WTC11 (cell line): Measurements from ENCODE around the gene KIF2C. TPM values are rescaled to one million over a fixed set of nuclear protein-coding genes. Genes with fewer than 3 reads are reported as not detected.

Experiments used
- CREM ChIP-seq: sonication (generic); formaldehyde crosslinking; IDR thresholded peaks from 2 replicates; pipeline ENCODE4 v1.8.1; 2022; ENCODE audit warnings: mild to moderate bottlenecking, missing genetic modification reagents, moderate library complexity
- FOXP1 ChIP-seq: sonication (generic); formaldehyde crosslinking; IDR thresholded peaks from 2 replicates; pipeline ENCODE4 v1.8.0; 2022; ENCODE audit warnings: missing genetic modification reagents, mild to moderate bottlenecking, moderate library complexity, borderline replicate concordance
- GABPB1 ChIP-seq: sonication (generic); formaldehyde crosslinking; IDR thresholded peaks from 2 replicates; pipeline ENCODE4 v1.8.1; 2023; ENCODE audit warnings: mild to moderate bottlenecking, missing genetic modification reagents
- GRHL2 ChIP-seq: fragments of 250-450 bp; sonication (Bioruptor Pico); IDR thresholded peaks from 2 replicates; pipeline ENCODE4 v1.8.0; 2022; ENCODE audit warnings: mild to moderate bottlenecking, moderate library complexity; ENCODE audit not compliant: insufficient replicate concordance, severe bottlenecking
- HMGXB4 ChIP-seq: sonication (generic); formaldehyde crosslinking; IDR thresholded peaks from 2 replicates; pipeline ENCODE4 v1.8.1; 2023; ENCODE audit warnings: mild to moderate bottlenecking, moderate library complexity, missing genetic modification reagents
- IRF1 ChIP-seq: sonication (generic); formaldehyde crosslinking; IDR thresholded peaks from 2 replicates; pipeline ENCODE4 v1.8.0; 2023; ENCODE audit warnings: missing genetic modification reagents
- NR3C1 ChIP-seq: sonication (generic); formaldehyde crosslinking; conservative IDR thresholded peaks from 2 replicates; pipeline ENCODE4 v1.8.1; 2023; ENCODE audit warnings: low read depth, mild to moderate bottlenecking, missing genetic modification reagents
- RELA ChIP-seq: sonication (generic); formaldehyde crosslinking; IDR thresholded peaks from 2 replicates; pipeline ENCODE4 v1.8.1; 2022; ENCODE audit warnings: missing genetic modification reagents, mild to moderate bottlenecking, borderline replicate concordance
- SOX15 ChIP-seq: fragments of 250-450 bp; sonication (Bioruptor Pico); IDR thresholded peaks from 2 replicates; pipeline ENCODE4 v1.9.0; 2021; ENCODE audit warnings: mild to moderate bottlenecking
- SP1 ChIP-seq: sonication (generic); formaldehyde crosslinking; conservative IDR thresholded peaks from 2 replicates; pipeline ENCODE4 v1.8.1; 2022; ENCODE audit warnings: missing genetic modification reagents
- STAT6 ChIP-seq: sonication (generic); formaldehyde crosslinking; conservative IDR thresholded peaks from 2 replicates; pipeline ENCODE4 v1.8.1; 2023; ENCODE audit warnings: mild to moderate bottlenecking, low read depth, missing genetic modification reagents, moderate library complexity
- ZNF219 ChIP-seq: sonication (generic); formaldehyde crosslinking; IDR thresholded peaks from 2 replicates; pipeline ENCODE4 v1.8.0; 2023; ENCODE audit warnings: missing genetic modification reagents, mild to moderate bottlenecking, borderline replicate concordance
- ZNF396 ChIP-seq: fragments of 250-450 bp; sonication (Bioruptor Pico); IDR thresholded peaks from 2 replicates; pipeline ENCODE4 v1.8.0; 2021; ENCODE audit warnings: mild to moderate bottlenecking, moderate library complexity, borderline replicate concordance
- ZNF512 ChIP-seq: sonication (generic); formaldehyde crosslinking; IDR thresholded peaks from 2 replicates; pipeline ENCODE4 v1.8.1; 2022; ENCODE audit warnings: missing genetic modification reagents, borderline replicate concordance
- ZSCAN18 ChIP-seq: fragments of 250-450 bp; sonication (Bioruptor Pico); IDR thresholded peaks from 2 replicates; pipeline ENCODE4 v2.1.2; 2022; ENCODE audit warnings: mild to moderate bottlenecking, moderate library complexity
- total RNA-seq: library from RNA; stranded (reverse); gene quantifications from 3 replicates; pipeline ENCODE4 v1.2.3, GENCODE V29; 2021
- TF ChIP-seq, protein P1 (sequence below): fragments of 250-450 bp; sonication (Bioruptor Pico); IDR thresholded peaks from 2 replicates; pipeline ENCODE4 v1.8.0; 2021; ENCODE audit warnings: mild to moderate bottlenecking
- TF ChIP-seq, protein P2 (sequence below): sonication (generic); formaldehyde crosslinking; IDR thresholded peaks from 2 replicates; pipeline ENCODE4 v1.8.1; 2022; ENCODE audit warnings: low read depth, missing genetic modification reagents, borderline replicate concordance
- TF ChIP-seq, protein P3 (sequence below): sonication (generic); formaldehyde crosslinking; IDR thresholded peaks from 2 replicates; pipeline ENCODE4 v1.8.0; 2022; ENCODE audit warnings: mild to moderate bottlenecking, missing genetic modification reagents
- TF ChIP-seq, protein P4 (sequence below): sonication (generic); formaldehyde crosslinking; IDR thresholded peaks from 2 replicates; pipeline ENCODE4 v1.8.1; 2023; ENCODE audit warnings: mild to moderate bottlenecking, missing genetic modification reagents, moderate library complexity
- TF ChIP-seq, protein P5 (sequence below): fragments of 250-450 bp; sonication (Bioruptor Pico); IDR thresholded peaks from 2 replicates; pipeline ENCODE4 v1.9.0; 2021; ENCODE audit warnings: mild to moderate bottlenecking
- TF ChIP-seq, protein P6 (sequence below): sonication (generic); formaldehyde crosslinking; IDR thresholded peaks from 2 replicates; pipeline ENCODE4 v1.8.1; 2022; ENCODE audit warnings: low read depth, mild to moderate bottlenecking, moderate library complexity, missing genetic modification reagents, borderline replicate concordance

The KIF2C gene
- total RNA-seq, 1 experiment from 2014 or later = 93.8 TPM

GRCh38 chr1:44730741-44731512 lies 8.7 kb upstream of the KIF2C start, which contains the start of gene RNU5D-1 (continued):
- TF ChIP-seq STAT6 (CRISPR knock-in tag) (no peak), RELA (CRISPR knock-in tag) (no peak), FOXP1 (no peak), CREM (peak; percentile 81), SP1 (peak; percentile 80; the same call in 1 of the 2 replicates), GRHL2 (CRISPR knock-in tag) (no peak), HMGXB4 (CRISPR knock-in tag) (no peak), ZSCAN18 (CRISPR knock-in tag) (no peak), SOX15 (CRISPR knock-in tag) (0 out of 2 replicates have a peak, but pooled peaks have one; percentile 62), IRF1 (CRISPR knock-in tag) (no peak), ZNF512 (no peak), GABPB1 (CRISPR knock-in tag) (0 out of 2 replicates have a peak, but pooled peaks have one; percentile 15), NR3C1 (CRISPR knock-in tag) (no peak), ZNF219 (CRISPR knock-in tag) (0 out of 2 replicates have a peak, but pooled peaks have one; percentile 19), ZNF396 (CRISPR knock-in tag) (no peak)
- TF ChIP-seq, protein P1, sequence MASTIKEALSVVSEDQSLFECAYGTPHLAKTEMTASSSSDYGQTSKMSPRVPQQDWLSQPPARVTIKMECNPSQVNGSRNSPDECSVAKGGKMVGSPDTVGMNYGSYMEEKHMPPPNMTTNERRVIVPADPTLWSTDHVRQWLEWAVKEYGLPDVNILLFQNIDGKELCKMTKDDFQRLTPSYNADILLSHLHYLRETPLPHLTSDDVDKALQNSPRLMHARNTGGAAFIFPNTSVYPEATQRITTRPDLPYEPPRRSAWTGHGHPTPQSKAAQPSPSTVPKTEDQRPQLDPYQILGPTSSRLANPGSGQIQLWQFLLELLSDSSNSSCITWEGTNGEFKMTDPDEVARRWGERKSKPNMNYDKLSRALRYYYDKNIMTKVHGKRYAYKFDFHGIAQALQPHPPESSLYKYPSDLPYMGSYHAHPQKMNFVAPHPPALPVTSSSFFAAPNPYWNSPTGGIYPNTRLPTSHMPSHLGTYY = peak; percentile 96
- TF ChIP-seq, protein P2, sequence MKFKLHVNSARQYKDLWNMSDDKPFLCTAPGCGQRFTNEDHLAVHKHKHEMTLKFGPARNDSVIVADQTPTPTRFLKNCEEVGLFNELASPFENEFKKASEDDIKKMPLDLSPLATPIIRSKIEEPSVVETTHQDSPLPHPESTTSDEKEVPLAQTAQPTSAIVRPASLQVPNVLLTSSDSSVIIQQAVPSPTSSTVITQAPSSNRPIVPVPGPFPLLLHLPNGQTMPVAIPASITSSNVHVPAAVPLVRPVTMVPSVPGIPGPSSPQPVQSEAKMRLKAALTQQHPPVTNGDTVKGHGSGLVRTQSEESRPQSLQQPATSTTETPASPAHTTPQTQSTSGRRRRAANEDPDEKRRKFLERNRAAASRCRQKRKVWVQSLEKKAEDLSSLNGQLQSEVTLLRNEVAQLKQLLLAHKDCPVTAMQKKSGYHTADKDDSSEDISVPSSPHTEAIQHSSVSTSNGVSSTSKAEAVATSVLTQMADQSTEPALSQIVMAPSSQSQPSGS (CRISPR knock-in tag) = no peak
- TF ChIP-seq, protein P3, sequence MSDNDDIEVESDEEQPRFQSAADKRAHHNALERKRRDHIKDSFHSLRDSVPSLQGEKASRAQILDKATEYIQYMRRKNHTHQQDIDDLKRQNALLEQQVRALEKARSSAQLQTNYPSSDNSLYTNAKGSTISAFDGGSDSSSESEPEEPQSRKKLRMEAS = peak; percentile 66; the same call in 1 of the 2 replicates
- TF ChIP-seq, protein P4, sequence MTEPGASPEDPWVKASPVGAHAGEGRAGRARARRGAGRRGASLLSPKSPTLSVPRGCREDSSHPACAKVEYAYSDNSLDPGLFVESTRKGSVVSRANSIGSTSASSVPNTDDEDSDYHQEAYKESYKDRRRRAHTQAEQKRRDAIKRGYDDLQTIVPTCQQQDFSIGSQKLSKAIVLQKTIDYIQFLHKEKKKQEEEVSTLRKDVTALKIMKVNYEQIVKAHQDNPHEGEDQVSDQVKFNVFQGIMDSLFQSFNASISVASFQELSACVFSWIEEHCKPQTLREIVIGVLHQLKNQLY (CRISPR knock-in tag) = no peak
- TF ChIP-seq, protein P5, sequence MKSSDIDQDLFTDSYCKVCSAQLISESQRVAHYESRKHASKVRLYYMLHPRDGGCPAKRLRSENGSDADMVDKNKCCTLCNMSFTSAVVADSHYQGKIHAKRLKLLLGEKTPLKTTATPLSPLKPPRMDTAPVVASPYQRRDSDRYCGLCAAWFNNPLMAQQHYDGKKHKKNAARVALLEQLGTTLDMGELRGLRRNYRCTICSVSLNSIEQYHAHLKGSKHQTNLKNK (CRISPR knock-in tag) = no peak
- TF ChIP-seq, protein P6, sequence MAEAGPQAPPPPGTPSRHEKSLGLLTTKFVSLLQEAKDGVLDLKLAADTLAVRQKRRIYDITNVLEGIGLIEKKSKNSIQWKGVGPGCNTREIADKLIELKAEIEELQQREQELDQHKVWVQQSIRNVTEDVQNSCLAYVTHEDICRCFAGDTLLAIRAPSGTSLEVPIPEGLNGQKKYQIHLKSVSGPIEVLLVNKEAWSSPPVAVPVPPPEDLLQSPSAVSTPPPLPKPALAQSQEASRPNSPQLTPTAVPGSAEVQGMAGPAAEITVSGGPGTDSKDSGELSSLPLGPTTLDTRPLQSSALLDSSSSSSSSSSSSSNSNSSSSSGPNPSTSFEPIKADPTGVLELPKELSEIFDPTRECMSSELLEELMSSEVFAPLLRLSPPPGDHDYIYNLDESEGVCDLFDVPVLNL = no peak
